KOPT-K1 (cell line): ENCODE data around the gene CNOT9.

Source experiments
- H3K27ac ChIP-seq: fragments of 200-600 bp; sonication (generic); 2 replicates; pipeline ENCODE4 v1.5.1; 2016; ENCODE audit warnings: antibody characterized with exemption, mild to moderate bottlenecking, low read depth, low read length; ENCODE audit not compliant: poor library complexity, severe bottlenecking
- H3K36me3 ChIP-seq: fragments of 200-600 bp; sonication (generic); 2 replicates; pipeline ENCODE4 v1.5.1; 2017; ENCODE audit warnings: antibody characterized with exemption, mild to moderate bottlenecking, low read length, moderate library complexity; ENCODE audit not compliant: insufficient read depth
- H3K9me3 ChIP-seq: fragments of 200-600 bp; sonication (generic); 2 replicates; pipeline ENCODE4 v1.5.1; 2017; ENCODE audit warnings: antibody characterized with exemption, low read length, mild to moderate bottlenecking; ENCODE audit not compliant: insufficient read depth, poor library complexity, severe bottlenecking

Gene CNOT9

DNA sequence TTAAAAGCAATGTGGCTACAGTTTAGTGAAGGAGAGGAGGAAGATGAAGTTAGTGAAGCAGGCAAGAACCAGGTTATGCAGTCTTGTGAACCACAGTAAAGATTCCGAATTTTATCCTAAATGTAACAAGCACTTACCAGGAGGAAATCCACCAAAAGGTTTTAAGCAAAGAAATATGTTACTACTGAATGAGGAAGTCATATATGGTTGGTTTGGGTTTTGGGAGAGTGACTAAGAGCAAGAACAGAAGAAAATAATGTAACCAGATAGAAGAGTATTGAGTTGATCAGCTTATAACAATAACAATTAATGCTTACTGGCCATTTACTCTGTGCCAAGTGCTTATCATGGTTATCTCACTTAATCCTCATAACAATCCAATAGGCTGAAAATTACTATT, 2.3 kb upstream of the CNOT9 start:
- H3K9me3 ChIP-seq: no peaks in the 10 kb centered on the region
- peaks cover 59% of the 10 kb centered on the region for H3K36me3 ChIP-seq
- H3K27ac ChIP-seq: no peak overlapping the region

DNA sequence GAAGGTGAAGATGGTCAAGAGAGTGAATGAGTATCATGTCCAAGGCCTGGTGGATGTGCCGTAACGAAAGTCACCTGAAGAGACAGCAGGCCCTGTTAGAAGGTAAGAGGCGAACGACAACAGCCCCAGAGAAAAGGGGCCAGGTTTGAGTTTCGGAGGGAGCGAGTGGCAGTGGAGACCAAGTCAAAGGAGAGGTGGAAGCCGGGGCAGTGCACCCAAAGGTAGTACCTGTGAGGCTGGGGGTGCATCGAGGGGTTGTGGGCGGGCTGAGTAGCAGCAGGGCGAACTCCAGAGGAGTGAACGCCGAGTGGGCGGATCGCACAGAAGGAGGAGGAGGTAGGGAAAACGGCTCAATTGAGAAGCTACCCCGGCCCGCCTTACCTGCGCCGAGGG, 846 bp upstream of the CNOT9 start:
- H3K9me3 ChIP-seq: no peaks in the 10 kb centered on the region
- H3K36me3 ChIP-seq: peaks cover 58% of the 10 kb centered on the region
- peak overlapping the region; percentile 99 for H3K27ac ChIP-seq

DNA sequence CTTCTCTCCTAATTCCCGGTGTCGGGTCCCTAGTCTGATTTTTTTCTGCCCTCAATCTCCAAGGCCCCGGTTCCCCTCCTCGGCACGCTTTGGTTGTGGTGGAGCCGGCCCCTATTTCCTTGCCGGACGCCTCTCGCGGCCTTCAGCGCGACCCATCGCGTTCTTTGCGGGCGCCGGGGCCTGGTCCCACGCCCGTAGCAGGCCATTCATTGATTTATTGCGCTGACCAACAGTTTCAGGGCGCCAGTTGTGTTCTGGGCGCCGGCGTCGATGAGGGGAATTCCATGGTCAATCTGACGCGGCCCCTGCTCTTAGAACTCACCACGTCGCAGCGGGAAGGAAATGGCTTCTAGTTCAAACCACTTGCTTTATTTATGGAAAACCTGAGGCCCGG, 396 bp downstream of the CNOT9 start:
- Histone ChIP-seq H3K9me3 (no peaks in the 10 kb centered on the region), H3K27ac (peak overlapping the region; percentile 99), H3K36me3 (peaks cover 58% of the 10 kb centered on the region)

DNA sequence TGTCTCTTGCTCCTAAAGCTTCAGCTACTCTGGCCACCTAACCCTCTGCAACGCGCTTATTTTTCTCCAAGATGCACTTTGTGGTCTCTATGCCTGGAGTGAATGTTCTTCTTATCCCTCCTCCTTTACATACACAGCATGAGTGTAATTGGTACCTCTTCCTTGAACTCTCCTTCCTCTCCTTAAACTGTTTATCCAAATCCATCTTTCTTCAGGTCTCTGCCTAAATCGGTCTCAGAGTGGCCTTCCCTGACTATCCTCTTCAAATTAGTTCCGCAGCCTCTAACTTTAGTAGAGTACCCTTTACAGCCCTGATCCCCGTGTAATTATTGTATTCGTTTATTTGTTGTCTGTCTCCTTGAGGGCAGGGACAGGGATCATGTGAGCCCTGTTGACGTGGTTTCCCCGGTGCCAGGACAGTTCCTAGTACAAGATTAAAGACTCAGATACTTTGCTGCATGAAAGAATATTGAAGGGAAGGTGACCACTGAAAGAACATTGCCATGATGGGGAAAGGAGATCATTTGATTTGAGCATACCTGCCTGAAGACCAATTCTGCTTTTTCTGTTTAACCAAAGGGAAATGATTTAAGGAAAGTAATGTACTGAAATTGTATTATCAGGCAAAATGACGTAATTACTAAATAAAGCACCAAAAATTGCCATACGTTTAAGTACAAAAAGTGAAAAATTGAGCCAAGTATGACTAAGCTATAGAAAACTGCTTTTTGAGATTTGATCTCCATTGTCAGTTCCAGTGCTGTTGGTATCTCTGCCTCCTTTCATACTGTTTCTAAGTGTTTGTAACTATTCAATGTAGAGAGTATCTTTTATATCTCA, 1.2 kb downstream of the CNOT9 start:
- Histone ChIP-seq H3K9me3 (no peaks in the 10 kb centered on the region), H3K27ac (peak overlapping the region; percentile 99), H3K36me3 (peaks cover 58% of the 10 kb centered on the region)

DNA sequence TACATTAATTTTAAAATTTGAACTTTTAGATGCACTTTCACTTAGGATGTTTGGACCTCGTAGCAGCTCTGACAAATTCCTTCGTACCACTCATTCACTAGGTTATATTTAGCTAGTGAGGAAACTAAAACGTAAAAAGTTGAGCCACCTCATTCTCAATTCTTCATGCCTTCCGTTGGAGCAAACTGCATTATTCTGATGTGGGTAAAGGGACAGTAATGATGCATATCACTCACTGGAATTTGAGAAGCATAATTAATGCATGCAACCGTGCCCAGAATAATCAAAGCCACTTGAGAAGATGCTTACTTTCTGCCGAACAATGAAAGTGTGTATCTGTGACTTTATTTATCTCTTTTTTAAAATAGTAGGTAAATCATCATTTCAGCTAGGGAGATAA, 2.2 kb downstream of the CNOT9 start:
- peaks cover 58% of the 10 kb centered on the region for H3K36me3 ChIP-seq
- H3K9me3 ChIP-seq: no peaks in the 10 kb centered on the region
- H3K27ac ChIP-seq: no peak overlapping the region

DNA sequence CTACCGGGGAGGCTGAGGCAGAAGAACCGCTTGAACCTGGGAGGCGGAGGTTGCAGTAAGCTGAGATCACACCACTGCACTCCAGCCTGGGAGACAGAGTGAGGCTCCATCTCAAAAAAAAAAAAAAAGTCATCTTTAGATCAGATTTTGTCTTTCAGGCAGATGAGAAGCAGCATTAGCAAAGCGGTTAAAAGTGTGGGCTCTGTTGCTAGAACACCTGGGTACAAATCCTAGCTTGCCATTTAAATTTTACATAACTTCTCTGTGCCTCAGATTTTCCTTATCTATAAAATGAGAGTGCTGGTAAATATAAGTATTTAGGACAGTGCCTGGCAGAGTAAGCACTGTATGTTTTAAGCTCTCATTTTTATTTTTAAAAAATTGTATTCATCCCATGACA, 8.2 kb downstream of the CNOT9 start:
- Histone ChIP-seq H3K9me3 (no peaks in the 10 kb centered on the region), H3K36me3 (peaks cover 83% of the 10 kb centered on the region), H3K27ac (no peak overlapping the region)

DNA sequence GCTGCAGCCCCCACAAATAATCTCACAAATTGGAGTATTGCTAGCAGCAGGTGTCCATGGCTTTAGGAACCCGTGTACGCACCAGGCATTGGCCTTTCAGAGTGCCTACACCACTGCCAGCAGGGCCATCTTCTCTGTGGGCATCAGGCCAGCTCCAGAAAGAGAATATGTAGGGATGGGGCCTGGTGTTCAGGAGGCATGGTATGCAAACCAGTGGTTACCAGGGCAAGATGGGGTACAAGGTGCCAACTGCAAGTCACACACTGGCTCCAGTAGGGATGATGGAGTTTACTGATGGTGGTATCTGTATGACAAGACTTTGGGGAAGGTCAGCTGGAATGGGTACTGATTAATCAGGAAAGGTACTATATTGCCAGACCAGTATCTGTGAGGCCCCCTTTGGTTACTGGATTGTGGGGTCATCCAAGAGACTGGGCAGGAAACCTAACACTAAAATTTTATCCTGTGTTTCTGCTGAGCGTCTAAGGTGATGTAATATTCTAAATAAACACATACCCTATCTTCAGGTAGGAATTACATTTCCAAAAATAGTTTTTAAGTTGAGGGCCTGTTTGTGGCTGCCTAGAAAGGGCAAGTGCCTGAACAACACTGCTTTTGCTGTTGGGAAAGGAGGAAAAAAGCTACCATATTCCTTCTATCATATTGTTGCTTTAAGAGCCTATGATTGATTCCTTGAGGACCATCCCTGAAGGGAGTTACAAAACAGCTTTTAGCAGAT, 9.0 kb downstream of the CNOT9 start:
- Histone ChIP-seq H3K36me3 (peaks cover 84% of the 10 kb centered on the region), H3K9me3 (no peaks in the 10 kb centered on the region), H3K27ac (no peak overlapping the region)

DNA sequence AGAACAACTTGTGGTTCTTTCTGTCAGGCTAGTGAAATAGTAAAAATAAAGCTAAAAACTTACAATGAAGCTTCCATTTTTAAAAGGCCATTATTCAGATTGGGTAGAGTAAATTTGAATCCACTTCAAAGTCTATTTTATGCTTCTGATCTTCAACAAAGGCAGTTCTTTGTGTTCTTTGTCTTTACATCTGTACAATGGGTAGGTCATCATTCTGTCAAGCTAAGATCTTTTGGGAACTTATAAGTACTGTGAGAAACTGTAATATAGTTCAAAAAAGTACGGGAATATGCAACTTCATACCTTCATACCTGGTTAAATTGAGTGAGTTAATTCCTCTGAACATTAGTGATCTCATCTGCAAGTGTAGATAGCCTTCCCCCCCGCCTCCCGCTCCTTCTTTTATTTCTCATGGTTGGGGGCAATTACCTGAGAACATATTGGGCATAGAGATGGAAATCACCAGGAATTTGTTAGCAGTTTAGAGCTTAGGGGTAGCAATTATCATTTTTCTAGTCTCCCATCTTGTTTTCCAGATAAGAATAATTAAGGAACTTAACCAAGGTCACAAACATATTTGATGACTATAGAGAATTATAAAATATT, 9.7 kb downstream of the CNOT9 start:
- Histone ChIP-seq H3K36me3 (peaks cover 84% of the 10 kb centered on the region), H3K9me3 (no peaks in the 10 kb centered on the region), H3K27ac (no peak overlapping the region)

DNA sequence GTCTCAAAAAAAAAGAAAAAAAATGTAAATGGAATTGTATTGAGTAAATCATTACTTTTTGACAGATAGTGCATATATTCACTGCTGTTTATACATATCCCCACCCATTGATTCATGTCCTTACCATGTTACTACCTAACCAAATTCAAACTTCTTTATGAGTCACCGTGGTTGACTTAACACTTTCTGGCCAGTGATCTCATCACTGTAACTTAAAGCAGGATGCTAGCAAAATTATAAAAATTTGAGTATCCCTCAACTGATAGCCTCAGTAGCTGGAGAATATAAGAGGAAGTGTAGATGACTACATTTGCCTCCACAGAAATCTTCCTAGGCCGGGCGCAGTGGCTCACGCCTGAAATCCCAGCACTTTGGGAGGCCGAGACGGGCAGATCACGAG, 13.4 kb downstream of the CNOT9 start:
- Histone ChIP-seq H3K9me3 (no peaks in the 10 kb centered on the region), H3K27ac (no peak overlapping the region), H3K36me3 (peaks cover 84% of the 10 kb centered on the region)

DNA sequence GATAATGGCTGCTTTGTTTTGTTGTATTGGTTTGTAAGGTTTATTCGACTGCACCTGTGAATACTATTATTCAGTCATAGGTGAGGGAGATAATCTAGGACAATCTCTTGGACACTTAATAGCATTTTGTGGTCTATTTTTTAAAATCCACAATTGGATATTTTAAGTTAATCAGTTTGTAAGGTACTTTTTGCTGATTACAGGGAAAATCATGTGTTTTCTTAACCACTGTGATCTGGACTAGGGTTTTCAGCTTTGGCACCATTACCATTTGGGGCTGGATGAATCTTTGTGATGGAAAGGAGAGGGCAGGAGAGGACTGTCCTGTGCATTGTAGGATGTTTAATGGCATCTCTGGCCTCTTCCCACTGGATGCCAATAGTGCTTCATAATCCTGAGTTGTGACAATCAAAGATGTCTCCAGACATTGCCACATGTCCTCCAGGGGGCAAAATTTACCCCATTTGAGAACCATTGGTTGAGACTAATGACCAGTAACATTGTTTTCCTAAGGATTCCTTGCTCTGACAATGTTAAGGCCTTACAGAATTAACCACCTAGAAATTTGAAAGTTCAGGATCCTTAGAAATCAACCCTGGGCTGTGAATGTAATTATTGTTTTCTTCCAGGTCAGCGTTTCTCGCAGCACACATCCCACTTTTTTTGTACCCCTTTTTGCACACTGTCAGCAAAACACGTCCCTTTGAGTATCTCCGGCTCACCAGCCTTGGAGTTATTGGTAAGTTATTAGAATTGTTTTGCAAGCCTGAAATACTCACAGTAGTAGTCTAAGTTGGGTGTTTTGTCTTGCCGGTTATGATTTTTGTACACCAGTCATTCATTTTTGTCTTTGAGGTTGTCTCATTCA, 15.6 kb downstream of the CNOT9 start:
- no peaks in the 10 kb centered on the region for H3K9me3 ChIP-seq
- H3K36me3 ChIP-seq: peaks cover 94% of the 10 kb centered on the region
- H3K27ac ChIP-seq: no peak overlapping the region

DNA sequence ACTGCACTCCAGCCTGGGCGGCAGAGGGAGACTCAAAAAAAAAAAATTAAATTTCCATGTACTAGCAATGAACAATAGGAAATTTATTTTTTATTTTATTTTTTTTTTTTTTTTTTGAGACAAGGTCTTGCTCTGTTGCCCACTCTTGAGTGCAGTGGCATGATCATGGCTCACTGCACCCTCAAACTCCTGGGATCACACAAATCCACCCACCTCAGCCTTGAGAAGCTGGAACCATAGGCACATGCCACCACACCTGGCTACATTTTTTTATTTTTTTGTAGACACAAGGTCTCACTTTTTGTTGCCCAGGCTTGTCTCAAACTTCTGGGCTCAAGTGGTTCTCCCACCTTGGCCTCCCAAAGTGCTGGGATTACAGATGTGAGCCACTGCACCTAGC, 16.9 kb downstream of the CNOT9 start:
- Histone ChIP-seq H3K9me3 (no peaks in the 10 kb centered on the region), H3K36me3 (peaks cover 99% of the 10 kb centered on the region), H3K27ac (no peak overlapping the region)

DNA sequence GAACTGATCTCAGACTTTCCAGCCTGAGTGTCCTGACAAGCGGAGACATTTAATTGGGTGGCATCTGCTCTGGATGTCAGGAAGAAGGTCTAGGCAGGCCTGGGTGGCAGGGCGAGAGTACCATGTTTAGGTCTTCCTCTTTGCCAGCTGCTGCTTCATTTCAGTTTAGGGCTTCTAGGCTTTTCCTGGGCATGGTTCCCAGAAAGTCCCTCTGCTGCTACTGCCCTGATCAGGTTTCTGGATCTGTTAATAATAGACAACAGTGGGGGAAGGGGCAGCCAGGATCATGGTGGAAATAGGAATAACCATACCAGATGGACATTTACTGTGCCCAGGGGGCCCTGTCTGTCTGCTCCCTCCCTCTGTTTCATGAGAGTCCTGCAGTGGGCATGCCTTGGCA, 36.8 kb downstream of the CNOT9 start:
- H3K36me3 ChIP-seq: no peaks in the 10 kb centered on the region
- no peak overlapping the region for H3K27ac ChIP-seq
- no peaks in the 10 kb centered on the region for H3K9me3 ChIP-seq

DNA sequence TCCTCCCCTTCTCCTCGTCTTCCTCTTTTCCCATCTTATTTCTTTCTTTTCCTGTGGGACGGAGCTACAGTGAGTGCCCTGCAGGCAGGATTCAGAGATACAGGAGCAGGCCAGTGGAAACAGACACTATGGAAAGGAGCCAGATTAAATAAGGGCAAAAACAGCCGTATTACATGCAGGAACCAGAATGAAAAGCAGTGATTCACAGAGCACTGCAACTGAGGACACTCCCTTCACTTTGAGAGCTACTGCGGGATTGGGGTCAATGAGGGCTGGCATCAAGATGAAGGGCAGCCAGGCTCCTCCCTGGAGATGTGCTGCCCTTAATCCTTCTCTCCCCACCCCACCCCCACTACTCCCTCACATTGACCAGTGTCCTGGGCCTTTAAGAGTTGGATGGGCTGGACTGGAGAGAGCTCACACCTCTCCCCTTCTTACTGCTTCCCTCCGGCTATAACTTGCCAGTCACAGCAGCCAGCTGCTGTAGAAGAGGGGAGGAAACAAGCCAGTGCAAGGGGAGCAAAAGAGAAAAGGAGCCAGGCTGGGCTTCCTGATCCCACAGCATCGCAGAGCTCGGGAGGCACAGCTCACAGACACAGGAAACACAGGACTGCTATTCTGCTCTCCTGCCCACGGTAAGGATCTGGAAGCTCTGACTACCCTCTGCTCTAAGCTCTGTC, 38.9 kb downstream of the CNOT9 start, which contains the start of gene PLCD4:
TSS of gene PLCD4 (plus strand) at position 464 of the 680 bp plus-strand sequence. CDS start 7,841 bp downstream, outside the sequence.
- no peak within 1 kb of the TSS for H3K27ac ChIP-seq
- no peaks in the 10 kb centered on the region for H3K9me3 ChIP-seq
- no peaks in the 10 kb centered on the region for H3K36me3 ChIP-seq

DNA sequence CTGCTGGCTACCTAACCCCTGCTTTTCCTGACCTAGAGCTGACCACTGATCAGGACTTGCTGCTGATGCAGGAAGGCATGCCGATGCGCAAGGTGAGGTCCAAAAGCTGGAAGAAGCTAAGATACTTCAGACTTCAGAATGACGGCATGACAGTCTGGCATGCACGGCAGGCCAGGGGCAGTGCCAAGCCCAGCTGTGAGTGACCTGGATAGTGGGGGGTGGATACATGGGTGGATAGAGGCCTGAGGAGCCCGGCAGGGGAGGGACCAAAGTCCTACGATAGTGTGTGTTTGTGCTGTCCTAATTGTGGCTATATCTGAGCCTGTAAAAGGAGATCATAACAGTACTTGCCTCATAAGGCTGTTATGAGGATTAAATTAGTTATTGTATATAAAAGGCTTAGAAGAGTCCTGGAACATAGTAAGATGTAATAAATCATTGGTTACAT, 47.3 kb downstream of the CNOT9 start:
- H3K27ac ChIP-seq: no peak overlapping the region
- H3K9me3 ChIP-seq: no peaks in the 10 kb centered on the region
- H3K36me3 ChIP-seq: no peaks in the 10 kb centered on the region
